ENCODE data around the gene SH3RF3. TPM values are rescaled to one million over a fixed set of nuclear protein-coding genes. Genes with fewer than 3 reads are reported as not detected.

The SH3RF3 gene
- polyA plus RNA-seq, 1 donor (not counting 4 experiments of a cell fraction or from before 2014, with no cell fraction given) = 0.08 TPM

GRCh38 chr2:109435901-109436598 lies 307.0 kb downstream of the SH3RF3 start:
- dilution Hi-C loops (cut with MboI; ENCODE audit: extremely low pct_ligation_motif_present, low sequenced_read_pairs) = no loop called here
- Histone ChIP-seq H3K36me3 (ENCODE audit: control insufficient read depth in 2 of 2, extremely low read depth in 1 of 2, insufficient read depth in 2 of 2, low read length in 2 of 2) (no peaks in the 10 kb centered on the region), H3K4me2 (ENCODE audit: control insufficient read depth, extremely low read depth, insufficient read depth, low read depth, low read length) (no peak overlapping the region), H4K20me1 (ENCODE audit: control insufficient read depth, extremely low read depth, insufficient read depth, low read length) (no peaks in the 10 kb centered on the region), H2AFZ (ENCODE audit: control insufficient read depth, low read length) (no peak overlapping the region), H3K9me1 (ENCODE audit: control insufficient read depth, extremely low read depth, insufficient read depth, low read length) (no peaks in the 10 kb centered on the region), H3K27ac (ENCODE audit: control insufficient read depth, insufficient read depth, low read length) (no peak overlapping the region), H3K4me1 (ENCODE audit: control insufficient read depth, extremely low read depth, insufficient read depth, low read length) (peaks cover 9% of the 10 kb centered on the region), H3K79me2 (ENCODE audit: control insufficient read depth, insufficient read depth, low read length) (no peaks in the 10 kb centered on the region), H3K4me3 (ENCODE audit: control insufficient read depth in 2 of 3, extremely low read depth in 1 of 3, insufficient read depth in 2 of 3, low read depth in 1 of 3, low read length in 3 of 3) (no peak overlapping the region), H3K9ac (ENCODE audit: control insufficient read depth, extremely low read depth, insufficient read depth, low read length) (no peak overlapping the region), H3K27me3 (ENCODE audit: control insufficient read depth, extremely low read depth, insufficient read depth, low read length) (no peaks in the 10 kb centered on the region), H3K9me3 (ENCODE audit: control insufficient read depth, low read depth, low read length) (no peaks in the 10 kb centered on the region)
- TF ChIP-seq CTCF (optimal IDR thresholded peaks at IDR 0.05 in 1 of 3, IDR thresholded peaks at IDR 0.05 in 1 of 3, conservative IDR thresholded peaks at IDR 0.05 in 1 of 3; ENCODE audit: extremely low read depth in 1 of 3, insufficient read depth in 2 of 3, low read length in 3 of 3) = no peak
- no peak for TF ChIP-seq EZH2 (IDR thresholded peaks at IDR 0.05; ENCODE audit: low read length)
- FAIRE-seq = no peak
- DNase-seq (ENCODE audit: low read depth, low spot score) = no peak

- no peak overlapping the region for H2AFZ ChIP-seq (ENCODE audit: control insufficient read depth, low read length)
- H3K9me3 ChIP-seq (ENCODE audit: control insufficient read depth, low read depth, low read length) = no peaks in the 10 kb centered on the region
- no peaks in the 10 kb centered on the region for H3K27me3 ChIP-seq (ENCODE audit: control insufficient read depth, extremely low read depth, insufficient read depth, low read length)
- peaks cover 9% of the 10 kb centered on the region for H3K4me1 ChIP-seq (ENCODE audit: control insufficient read depth, extremely low read depth, insufficient read depth, low read length)
- dilution Hi-C loops (cut with MboI; ENCODE audit: extremely low pct_ligation_motif_present, low sequenced_read_pairs) = no loop called here
- TF ChIP-seq CTCF (optimal IDR thresholded peaks at IDR 0.05 in 1 of 3, IDR thresholded peaks at IDR 0.05 in 1 of 3, conservative IDR thresholded peaks at IDR 0.05 in 1 of 3; ENCODE audit: extremely low read depth in 1 of 3, insufficient read depth in 2 of 3, low read length in 3 of 3) (no peak), EZH2 (IDR thresholded peaks at IDR 0.05; ENCODE audit: low read length) (no peak)
- H3K36me3 ChIP-seq (ENCODE audit: control insufficient read depth in 2 of 2, extremely low read depth in 1 of 2, insufficient read depth in 2 of 2, low read length in 2 of 2) = no peaks in the 10 kb centered on the region
- H3K4me3 ChIP-seq (ENCODE audit: control insufficient read depth in 2 of 3, extremely low read depth in 1 of 3, insufficient read depth in 2 of 3, low read depth in 1 of 3, low read length in 3 of 3) = no peak overlapping the region
- no peak overlapping the region for H3K27ac ChIP-seq (ENCODE audit: control insufficient read depth, insufficient read depth, low read length)
- DNase-seq (ENCODE audit: low read depth, low spot score) (no peak), FAIRE-seq (no peak)
- no peaks in the 10 kb centered on the region for H4K20me1 ChIP-seq (ENCODE audit: control insufficient read depth, extremely low read depth, insufficient read depth, low read length)
- H3K79me2 ChIP-seq (ENCODE audit: control insufficient read depth, insufficient read depth, low read length) = no peaks in the 10 kb centered on the region
- H3K9ac ChIP-seq (ENCODE audit: control insufficient read depth, extremely low read depth, insufficient read depth, low read length) = no peak overlapping the region
- no peak overlapping the region for H3K4me2 ChIP-seq (ENCODE audit: control insufficient read depth, extremely low read depth, insufficient read depth, low read depth, low read length)
- no peaks in the 10 kb centered on the region for H3K9me1 ChIP-seq (ENCODE audit: control insufficient read depth, extremely low read depth, insufficient read depth, low read length)
Observed at GRCh38 chr2:109436610-109437225, 307.7 kb downstream of the SH3RF3 start.

Data from keratinocyte (primary cell).